ENCODE data around the gene QKI.

The QKI gene

DNA sequence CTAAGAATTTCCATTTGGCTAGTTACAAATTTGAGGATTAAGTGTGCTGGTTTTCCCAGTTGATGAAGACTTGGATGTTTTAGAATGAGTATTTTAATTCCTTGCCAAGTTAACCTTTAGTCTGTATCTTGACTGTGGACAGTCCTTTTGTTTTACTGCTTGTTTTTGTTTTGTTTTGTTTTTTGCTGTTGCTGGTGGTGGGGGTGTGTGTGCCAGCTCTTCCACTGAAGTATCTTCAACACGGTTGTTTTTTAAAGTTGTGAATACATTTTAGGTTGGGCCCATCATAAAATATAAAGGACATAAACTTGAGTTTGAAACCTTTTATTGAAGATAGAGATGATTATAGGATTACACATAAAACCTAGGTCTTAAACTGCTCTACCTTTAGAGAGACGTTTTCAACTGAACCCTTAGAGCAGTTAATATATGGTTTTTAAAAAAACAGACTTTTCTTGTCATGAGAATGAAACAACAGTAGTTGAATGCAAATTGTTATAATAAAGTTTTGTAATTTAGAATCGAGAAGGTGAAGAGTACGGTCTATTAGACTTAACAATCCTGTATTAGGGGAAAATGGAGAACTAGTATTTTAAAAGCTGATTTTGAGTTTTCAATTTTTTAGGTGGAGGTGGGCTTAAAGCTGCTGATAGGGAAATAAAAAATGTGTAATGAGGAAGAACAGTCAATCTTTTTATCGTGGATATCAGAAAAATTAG, 4.0 kb downstream of the QKI start:
- no peak overlapping the region; the same call in 1 of the 2 replicates for H3K4me3 ChIP-seq (ENCODE audit: low read depth, low read length)
- no peak for DNase-seq (ENCODE audit: low read depth)
- TF ChIP-seq, protein P1, sequence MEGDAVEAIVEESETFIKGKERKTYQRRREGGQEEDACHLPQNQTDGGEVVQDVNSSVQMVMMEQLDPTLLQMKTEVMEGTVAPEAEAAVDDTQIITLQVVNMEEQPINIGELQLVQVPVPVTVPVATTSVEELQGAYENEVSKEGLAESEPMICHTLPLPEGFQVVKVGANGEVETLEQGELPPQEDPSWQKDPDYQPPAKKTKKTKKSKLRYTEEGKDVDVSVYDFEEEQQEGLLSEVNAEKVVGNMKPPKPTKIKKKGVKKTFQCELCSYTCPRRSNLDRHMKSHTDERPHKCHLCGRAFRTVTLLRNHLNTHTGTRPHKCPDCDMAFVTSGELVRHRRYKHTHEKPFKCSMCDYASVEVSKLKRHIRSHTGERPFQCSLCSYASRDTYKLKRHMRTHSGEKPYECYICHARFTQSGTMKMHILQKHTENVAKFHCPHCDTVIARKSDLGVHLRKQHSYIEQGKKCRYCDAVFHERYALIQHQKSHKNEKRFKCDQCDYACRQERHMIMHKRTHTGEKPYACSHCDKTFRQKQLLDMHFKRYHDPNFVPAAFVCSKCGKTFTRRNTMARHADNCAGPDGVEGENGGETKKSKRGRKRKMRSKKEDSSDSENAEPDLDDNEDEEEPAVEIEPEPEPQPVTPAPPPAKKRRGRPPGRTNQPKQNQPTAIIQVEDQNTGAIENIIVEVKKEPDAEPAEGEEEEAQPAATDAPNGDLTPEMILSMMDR (IDR thresholded peaks at IDR 0.05; ENCODE audit: low read depth, low read length, missing control alignments), result no peak

DNA sequence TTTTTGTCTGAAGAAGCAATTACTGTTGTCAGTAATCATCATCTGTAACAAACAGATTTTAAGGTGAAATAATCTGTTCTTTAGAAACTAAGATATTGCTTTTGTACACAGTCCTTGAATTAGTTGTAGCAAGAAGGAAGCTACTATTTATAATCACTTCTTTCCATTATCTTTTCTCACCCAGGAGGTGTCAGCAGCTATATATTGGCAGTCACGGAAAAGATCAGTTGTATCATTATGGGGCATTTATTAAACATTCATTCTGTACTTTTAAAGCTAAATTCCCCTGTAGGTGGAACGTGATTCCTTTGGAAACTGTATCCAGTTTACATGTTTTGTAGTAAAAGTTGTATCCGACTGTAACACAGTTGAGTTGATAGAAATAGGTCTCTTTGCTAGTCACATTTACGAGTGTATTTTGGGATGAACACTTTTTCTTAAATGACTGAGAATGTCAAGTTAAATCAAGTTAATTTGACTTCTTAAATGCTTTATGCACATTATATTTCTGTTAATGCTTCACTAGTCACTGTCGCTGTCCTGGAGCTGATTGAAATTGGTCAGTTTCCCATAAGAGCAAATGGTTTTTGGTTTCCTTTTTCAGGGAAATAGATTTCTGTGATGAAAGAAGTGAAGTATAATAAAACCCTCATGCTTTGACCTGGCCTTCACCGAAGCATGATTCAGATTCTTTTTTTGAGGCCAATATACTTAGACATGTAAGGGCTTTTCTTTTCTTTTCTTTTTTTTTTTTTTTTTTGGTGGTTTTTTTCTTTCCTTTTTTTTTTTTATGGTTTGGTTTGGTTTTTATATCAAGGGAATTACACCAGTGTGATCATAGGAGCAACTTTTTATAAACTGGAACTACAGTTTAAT, 5.1 kb downstream of the QKI start:
- H3K4me3 ChIP-seq (ENCODE audit: low read depth, low read length), result no peak overlapping the region; the same call in 1 of the 2 replicates
- DNase-seq (ENCODE audit: low read depth), result no peak
- TF ChIP-seq, protein P1 (IDR thresholded peaks at IDR 0.05; ENCODE audit: low read depth, low read length, missing control alignments), result no peak

DNA sequence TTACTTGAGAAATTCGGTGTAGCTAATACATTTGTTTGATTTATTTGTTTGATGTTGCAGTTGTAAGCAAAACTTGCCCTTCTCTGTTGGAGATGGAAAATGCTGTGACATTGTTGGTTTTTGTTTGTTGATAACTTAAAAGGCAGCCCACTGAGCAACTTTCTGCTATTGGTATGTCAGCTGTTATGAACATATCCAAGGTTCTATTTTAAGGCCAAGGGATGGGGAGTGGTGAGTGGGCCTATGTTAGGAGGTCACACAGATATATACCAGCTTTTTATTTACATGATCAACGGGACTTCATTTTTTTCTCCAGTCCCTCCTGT, 5.7 kb downstream of the QKI start:
- TF ChIP-seq, protein P1 (IDR thresholded peaks at IDR 0.05; ENCODE audit: low read depth, low read length, missing control alignments), result no peak
- no peak overlapping the region for H3K4me3 ChIP-seq (ENCODE audit: low read depth, low read length)
- DNase-seq (ENCODE audit: low read depth), result no peak

DNA sequence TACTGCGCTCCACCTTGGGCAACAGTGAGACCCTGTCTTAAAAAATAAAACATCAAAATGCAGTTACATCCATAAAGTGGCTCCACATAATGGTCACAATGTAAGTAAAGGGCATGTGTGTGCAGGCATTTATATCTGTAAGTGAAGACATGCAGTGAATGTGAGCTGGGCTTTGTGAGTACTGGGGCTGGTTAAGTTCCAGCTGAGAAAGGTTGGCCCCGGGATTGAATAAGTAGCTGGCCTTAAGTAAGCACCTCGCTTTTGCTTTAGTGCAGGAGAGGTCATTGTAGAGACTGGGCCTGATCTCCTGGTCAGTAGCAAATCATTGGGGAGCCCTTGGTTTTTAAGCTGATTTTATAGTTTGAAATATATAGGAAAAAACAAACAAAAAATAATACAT, 8.0 kb downstream of the QKI start:
- TF ChIP-seq, protein P1 (IDR thresholded peaks at IDR 0.05; ENCODE audit: low read depth, low read length, missing control alignments), result no peak
- H3K4me3 ChIP-seq (ENCODE audit: low read depth, low read length), result no peak overlapping the region
- no peak for DNase-seq (ENCODE audit: low read depth)

DNA sequence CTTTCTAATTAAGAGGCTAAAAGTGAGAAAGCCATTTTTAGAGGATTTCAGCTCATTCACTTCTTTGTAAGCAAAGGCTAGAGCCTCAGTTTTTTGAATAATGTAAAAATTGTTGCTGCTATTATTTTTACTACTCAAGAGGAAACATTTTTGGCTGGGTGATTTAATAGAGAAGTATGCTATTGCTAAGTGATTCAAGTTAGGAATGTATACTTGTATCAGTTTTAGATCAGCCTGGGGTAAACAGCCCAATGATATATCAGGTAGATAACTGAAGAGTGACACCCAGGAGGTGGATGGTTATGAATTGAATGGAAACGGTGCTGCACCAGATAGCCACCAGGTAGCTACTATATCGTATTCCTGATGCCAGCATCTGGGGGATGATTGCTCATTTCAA, 9.2 kb downstream of the QKI start:
- no peak overlapping the region for H3K4me3 ChIP-seq (ENCODE audit: low read depth, low read length)
- TF ChIP-seq, protein P1 (IDR thresholded peaks at IDR 0.05; ENCODE audit: low read depth, low read length, missing control alignments), result no peak
- no peak for DNase-seq (ENCODE audit: low read depth)

DNA sequence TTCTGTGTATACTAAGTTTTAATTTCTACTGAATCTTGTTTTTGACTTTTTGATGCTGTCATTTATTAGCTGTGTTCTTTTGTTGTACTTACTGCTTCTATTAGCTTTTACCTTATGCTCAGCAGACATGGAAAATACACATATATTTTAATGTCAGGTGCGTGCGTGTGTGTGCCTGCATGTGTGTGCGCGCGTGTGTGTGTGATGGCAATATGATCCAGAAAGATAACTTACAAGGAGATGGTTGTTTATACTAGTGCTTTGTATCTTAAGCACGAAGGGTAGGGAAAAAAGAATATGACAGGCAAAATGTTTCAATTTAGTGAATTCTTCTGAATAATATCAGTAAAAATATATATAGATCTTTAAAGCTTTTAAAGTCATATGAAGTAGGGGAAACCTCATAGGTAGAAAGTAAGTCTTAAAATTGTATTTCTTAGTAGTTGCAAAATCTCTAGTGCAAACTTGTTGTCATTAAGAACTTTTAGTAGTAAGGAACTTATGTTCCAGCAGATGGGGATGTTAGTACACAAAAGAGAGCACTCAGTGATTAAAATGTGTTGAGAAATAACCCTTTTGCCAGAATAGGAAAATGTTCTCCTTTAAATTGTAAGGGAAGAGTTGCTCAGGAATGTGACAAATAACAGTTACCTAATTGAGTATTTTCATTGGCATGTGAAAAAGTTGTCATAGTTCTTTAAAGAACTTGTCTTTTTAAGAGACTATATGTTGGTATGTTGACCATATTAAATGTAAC, 13.2 kb downstream of the QKI start:
- TF ChIP-seq, protein P1 (IDR thresholded peaks at IDR 0.05; ENCODE audit: low read depth, low read length, missing control alignments), result no peak
- no peak for DNase-seq (ENCODE audit: low read depth)
- no peak overlapping the region for H3K4me3 ChIP-seq (ENCODE audit: low read depth, low read length)

Data from GM12864 (cell line).